Measurements from ENCODE around the gene PRSS27. TPM values are rescaled to one million over a fixed set of nuclear protein-coding genes. Genes with fewer than 3 reads are reported as not detected.

Gene PRSS27
- total and polyA plus RNA-seq, 2 of the 8 experiments (the other 6 are each of a cell fraction or from before 2014, with no cell fraction given): 1.3 to 7.5 TPM

- no peak for TF ChIP-seq SIX5 (IDR thresholded peaks at IDR 0.05; ENCODE audit: low read depth, low read length)
- TF ChIP-seq ATF3 (IDR thresholded peaks at IDR 0.05; ENCODE audit: insufficient read depth, low read depth, low read length): no peak
- no peak for TF ChIP-seq POLR2AphosphoS5 (IDR thresholded peaks at IDR 0.05; ENCODE audit: low read depth, low read length)
- no peak for TF ChIP-seq CHD7 (IDR thresholded peaks at IDR 0.05; ENCODE audit: insufficient replicate concordance, low read length)
- no peak for TF ChIP-seq SP1 (IDR thresholded peaks at IDR 0.05; ENCODE audit: low read depth, low read length)
- TF ChIP-seq RBBP5 (IDR thresholded peaks at IDR 0.05; ENCODE audit: borderline replicate concordance, low read depth, low read length): no peak
- no peak for TF ChIP-seq SP2 (IDR thresholded peaks at IDR 0.05; ENCODE audit: low read length)
- TF ChIP-seq HDAC6 (IDR thresholded peaks at IDR 0.05; ENCODE audit: low read depth, low read length): no peak
- no peak for TF ChIP-seq SIRT6 (IDR thresholded peaks at IDR 0.05; ENCODE audit: low read length)
Measured at GRCh38 chr16:2708955-2709587, 11.0 kb downstream of the PRSS27 start (continued).
